ENCODE data around the gene USP24.

GRCh38 chr1:55081905-55082296 is 133.3 kb downstream of the USP24 start:
- TF ChIP-seq POLR2AphosphoS5 (IDR thresholded peaks at IDR 0.05; ENCODE audit: low read depth, low read length) (no peak), POLR2A (IDR thresholded peaks at IDR 0.05; ENCODE audit: low read depth, low read length) (no peak)
